Osteoblast (primary cell): ENCODE results near the gene MYO5B. TPM values are rescaled to one million over a fixed set of nuclear protein-coding genes. Genes with fewer than 3 reads are reported as not detected.

Experiments used
- DNase-seq: peaks from one replicate; pipeline ENCODE4 v3.0.0; 2011; ENCODE audit warnings: low spot score, mixed read lengths; ENCODE audit not compliant: insufficient read length; ENCODE audit errors: missing footprints
- H2AFZ ChIP-seq: 2 replicates; pipeline ENCODE4 v1.6.0; 2011; ENCODE audit warnings: mild to moderate bottlenecking, low read length
- H3K27ac ChIP-seq: 2 replicates; pipeline ENCODE4 v1.5.1; 2011; ENCODE audit warnings: mild to moderate bottlenecking, low read depth, low read length, moderate library complexity
- H3K27me3 ChIP-seq: 2 replicates; pipeline ENCODE4 v1.6.0; 2012; ENCODE audit warnings: mild to moderate bottlenecking, control low read depth, inconsistent platforms, low read length, moderate library complexity; ENCODE audit not compliant: insufficient read depth
- H3K36me3 ChIP-seq: 2 replicates; pipeline ENCODE4 v1.5.1; 2011; ENCODE audit warnings: mild to moderate bottlenecking, low read length, control low read depth, moderate library complexity; ENCODE audit not compliant: insufficient read depth
- H3K4me1 ChIP-seq: 2 replicates; pipeline ENCODE4 v1.5.1; 2011; ENCODE audit warnings: mild to moderate bottlenecking, low read length, control low read depth, moderate library complexity; ENCODE audit not compliant: insufficient read depth
- H3K4me2 ChIP-seq: 2 replicates; pipeline ENCODE4 v1.6.0; 2011; ENCODE audit warnings: mild to moderate bottlenecking, low read length; ENCODE audit not compliant: insufficient read depth
- H3K4me3 ChIP-seq: fragments of 200-600 bp; sonication (generic); 3 replicates; pipeline ENCODE4 v1.5.1; 2012; ENCODE audit warnings: mild to moderate bottlenecking, low read length, inconsistent platforms; ENCODE audit not compliant: insufficient read depth
- H3K79me2 ChIP-seq: 2 replicates; pipeline ENCODE4 v1.6.0; 2012; ENCODE audit warnings: mild to moderate bottlenecking, low read length, control low read depth, inconsistent platforms; ENCODE audit not compliant: insufficient read depth
- H3K9me3 ChIP-seq: 2 replicates; pipeline ENCODE4 v1.5.1; 2011; ENCODE audit warnings: low read depth, low read length, control low read depth
- H4K20me1 ChIP-seq: 2 replicates; pipeline ENCODE4 v1.6.0; 2012; ENCODE audit warnings: mild to moderate bottlenecking, low read length, control low read depth; ENCODE audit not compliant: insufficient read depth
- total RNA-seq: library from RNA; depleted of rRNA; stranded (reverse); fragments of >200 nt; gene quantifications from 2 replicates; pipeline ENCODE4 v1.2.3, GENCODE V29; 2012
- TF ChIP-seq, protein P1 (sequence below): IDR thresholded peaks from 2 replicates; pipeline ENCODE4 v1.5.1; 2011; ENCODE audit warnings: mild to moderate bottlenecking, low read depth, low read length, moderate library complexity; ENCODE audit errors: extremely low read depth

Gene MYO5B
- total RNA-seq, 1 donor: 0.36 TPM

DNA sequence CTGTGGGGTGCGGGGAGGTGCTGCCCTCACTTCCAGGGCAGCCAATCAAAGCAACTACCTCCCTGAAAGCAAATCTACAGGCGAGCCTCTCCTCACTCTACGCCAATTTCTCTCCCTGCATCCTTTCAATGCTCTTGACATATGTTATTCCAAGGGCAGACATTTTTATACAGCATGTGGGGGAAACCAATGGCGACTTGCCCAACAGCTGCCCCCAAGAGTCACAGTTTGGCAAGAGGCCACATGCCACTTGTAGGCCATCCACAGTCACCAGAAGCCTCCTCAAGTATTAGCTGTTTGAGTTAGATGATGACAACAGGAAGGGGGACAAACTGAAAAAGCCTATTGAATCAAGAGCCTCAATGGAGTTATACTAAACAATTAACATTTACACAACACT lies 114.6 kb downstream of the MYO5B start:
- no peaks in the 10 kb centered on the region for H3K36me3 ChIP-seq
- no peaks in the 10 kb centered on the region for H4K20me1 ChIP-seq
- no peak for DNase-seq

DNA sequence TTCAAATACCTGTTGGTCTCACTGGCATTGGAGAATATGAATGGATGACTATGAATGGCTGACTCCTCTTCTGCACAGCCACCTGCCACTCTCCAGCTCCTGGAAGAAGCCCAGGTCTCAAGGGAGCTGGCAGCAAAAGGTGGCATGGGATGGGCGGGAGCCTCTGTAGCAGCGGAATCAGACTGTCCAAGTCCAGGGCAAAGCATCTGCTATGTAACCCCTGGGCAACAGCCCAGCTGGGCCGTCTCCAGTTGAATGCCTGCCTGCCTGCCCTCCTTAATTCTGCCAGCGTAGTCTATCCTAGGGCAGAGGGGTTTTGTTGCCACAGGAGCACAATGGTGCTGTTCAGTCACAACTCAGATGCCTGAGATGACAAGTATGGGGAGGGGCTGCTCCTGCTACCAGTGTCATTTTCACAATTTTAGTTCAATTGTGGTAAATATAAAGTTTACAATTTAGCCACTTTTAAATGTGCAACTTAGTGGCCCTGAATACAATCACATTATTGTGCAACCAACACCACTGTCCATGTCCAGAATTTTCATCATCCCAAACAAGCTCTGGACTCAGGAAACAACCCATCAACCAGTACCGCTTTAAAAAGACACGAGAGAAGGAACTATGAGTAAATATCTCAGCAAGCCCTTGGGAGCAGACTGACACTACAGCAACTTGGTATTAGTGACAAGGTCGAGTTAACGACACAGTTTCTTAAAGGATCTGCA lies 115.2 kb downstream of the MYO5B start:
- no peaks in the 10 kb centered on the region for H4K20me1 ChIP-seq
- no peak overlapping the region for H3K4me3 ChIP-seq
- H3K27me3 ChIP-seq: peaks cover 6% of the 10 kb centered on the region
- no peaks in the 10 kb centered on the region for H3K9me3 ChIP-seq
- no peaks in the 10 kb centered on the region for H3K36me3 ChIP-seq
- H2AFZ ChIP-seq: no peak overlapping the region
- DNase-seq: no peak
- TF ChIP-seq, protein P1, sequence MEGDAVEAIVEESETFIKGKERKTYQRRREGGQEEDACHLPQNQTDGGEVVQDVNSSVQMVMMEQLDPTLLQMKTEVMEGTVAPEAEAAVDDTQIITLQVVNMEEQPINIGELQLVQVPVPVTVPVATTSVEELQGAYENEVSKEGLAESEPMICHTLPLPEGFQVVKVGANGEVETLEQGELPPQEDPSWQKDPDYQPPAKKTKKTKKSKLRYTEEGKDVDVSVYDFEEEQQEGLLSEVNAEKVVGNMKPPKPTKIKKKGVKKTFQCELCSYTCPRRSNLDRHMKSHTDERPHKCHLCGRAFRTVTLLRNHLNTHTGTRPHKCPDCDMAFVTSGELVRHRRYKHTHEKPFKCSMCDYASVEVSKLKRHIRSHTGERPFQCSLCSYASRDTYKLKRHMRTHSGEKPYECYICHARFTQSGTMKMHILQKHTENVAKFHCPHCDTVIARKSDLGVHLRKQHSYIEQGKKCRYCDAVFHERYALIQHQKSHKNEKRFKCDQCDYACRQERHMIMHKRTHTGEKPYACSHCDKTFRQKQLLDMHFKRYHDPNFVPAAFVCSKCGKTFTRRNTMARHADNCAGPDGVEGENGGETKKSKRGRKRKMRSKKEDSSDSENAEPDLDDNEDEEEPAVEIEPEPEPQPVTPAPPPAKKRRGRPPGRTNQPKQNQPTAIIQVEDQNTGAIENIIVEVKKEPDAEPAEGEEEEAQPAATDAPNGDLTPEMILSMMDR: no peak
- no peaks in the 10 kb centered on the region for H3K79me2 ChIP-seq
- H3K27ac ChIP-seq: no peak overlapping the region
- no peaks in the 10 kb centered on the region for H3K4me1 ChIP-seq
- no peak overlapping the region for H3K4me2 ChIP-seq

More for the DNA sequence above, 114.6 kb downstream of the MYO5B start:
- H3K4me3 ChIP-seq: no peak overlapping the region
- TF ChIP-seq, protein P1: no peak
- H3K4me2 ChIP-seq: no peak overlapping the region
- H3K9me3 ChIP-seq: no peaks in the 10 kb centered on the region
- no peaks in the 10 kb centered on the region for H3K4me1 ChIP-seq
- H3K27ac ChIP-seq: no peak overlapping the region
- H2AFZ ChIP-seq: no peak overlapping the region
- H3K79me2 ChIP-seq: no peaks in the 10 kb centered on the region
- H3K27me3 ChIP-seq: peaks cover 6% of the 10 kb centered on the region

DNA sequence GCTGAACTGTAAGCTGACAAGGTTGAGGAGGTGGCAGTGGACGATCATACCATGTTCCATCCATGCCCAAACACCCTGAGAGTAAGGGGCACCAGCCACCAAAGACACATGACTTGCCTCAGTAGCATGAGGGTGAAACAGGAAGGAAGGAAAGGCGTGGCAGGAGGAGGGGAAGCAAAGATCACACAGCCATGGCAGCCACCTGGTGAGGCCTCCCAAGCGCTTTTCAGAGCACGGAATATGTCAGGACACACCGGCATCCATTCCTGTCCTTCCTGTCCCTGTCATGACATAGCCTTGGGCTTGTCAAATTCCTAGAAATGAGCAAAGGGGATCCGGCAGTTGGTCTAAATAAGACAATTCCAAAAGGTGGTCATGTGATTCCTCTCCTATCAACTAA lies 118.7 kb downstream of the MYO5B start:
- Histone ChIP-seq H3K4me1 (no peaks in the 10 kb centered on the region), H3K27ac (no peak overlapping the region), H3K9me3 (no peaks in the 10 kb centered on the region), H3K79me2 (no peaks in the 10 kb centered on the region), H3K4me2 (no peak overlapping the region), H3K27me3 (peaks cover 6% of the 10 kb centered on the region), H2AFZ (no peak overlapping the region), H4K20me1 (no peaks in the 10 kb centered on the region), H3K36me3 (no peaks in the 10 kb centered on the region), H3K4me3 (no peak overlapping the region)
- DNase-seq: no peak
- TF ChIP-seq, protein P1: no peak

DNA sequence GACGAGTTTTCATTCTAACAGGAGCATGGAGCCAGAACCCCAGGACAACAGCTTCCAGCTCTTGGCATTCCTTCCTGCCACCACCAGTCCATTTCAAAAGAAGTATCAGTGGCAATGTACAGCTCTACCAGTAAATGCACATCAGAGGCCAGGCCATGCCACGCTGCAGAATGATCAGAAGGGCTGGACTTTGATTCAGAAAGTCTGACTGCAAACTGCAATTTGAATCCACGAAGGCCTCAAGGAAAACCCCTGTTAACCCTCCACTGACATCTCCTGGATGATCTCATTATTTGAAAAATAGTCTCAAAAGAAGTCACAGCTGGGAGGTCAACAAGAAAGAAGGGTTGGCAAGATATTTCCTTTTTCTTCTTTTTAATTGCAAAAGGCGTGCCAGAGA lies 119.2 kb downstream of the MYO5B start:
- TF ChIP-seq, protein P1: no peak
- Histone ChIP-seq H3K79me2 (no peaks in the 10 kb centered on the region), H3K4me1 (no peaks in the 10 kb centered on the region), H3K27ac (no peak overlapping the region), H3K4me2 (no peak overlapping the region), H4K20me1 (no peaks in the 10 kb centered on the region), H3K36me3 (no peaks in the 10 kb centered on the region), H2AFZ (no peak overlapping the region), H3K4me3 (no peak overlapping the region), H3K9me3 (no peaks in the 10 kb centered on the region), H3K27me3 (peaks cover 6% of the 10 kb centered on the region)
- no peak for DNase-seq
